AG04450 (cell line): ENCODE results near the gene MLIP. TPM values are rescaled to one million over a fixed set of nuclear protein-coding genes. Genes with fewer than 3 reads are reported as not detected.

Source experiments
- CTCF ChIA-PET: fragments of 300-600, 350-600 bp; formaldehyde crosslinking; extraction: SDS; loops from one replicate; lab custom pipeline; 2022; ENCODE audit warnings: antibody characterized with exemption, inconsistent platforms; lab: Charles Lee
- POLR2A ChIA-PET: fragments of 350-600 bp; formaldehyde crosslinking; extraction: SDS; loops from one replicate; lab custom pipeline; 2021; ENCODE audit warnings: antibody characterized with exemption, inconsistent platforms; lab: Yijun Ruan, JAX
- DNase-seq: peaks from one replicate; pipeline ENCODE4 v3.0.0-alpha.2; 2011; ENCODE audit warnings: low read depth, low spot score
- H3K27ac ChIP-seq: one replicate; pipeline ENCODE4 v1.5.1; 2012; ENCODE audit warnings: low read depth, low read length, control low read depth
- H3K27me3 ChIP-seq: one replicate; pipeline ENCODE4 v1.6.0; 2012; ENCODE audit warnings: low read length; ENCODE audit not compliant: control insufficient read depth, insufficient read depth
- H3K4me3 ChIP-seq: 2 replicates; pipeline ENCODE4 v1.5.1; 2011; ENCODE audit warnings: mild to moderate bottlenecking, low read depth, low read length, control low read depth
- H3K9me3 ChIP-seq: 2 replicates; pipeline ENCODE4 v1.5.1; 2012; ENCODE audit warnings: low read length; ENCODE audit not compliant: control insufficient read depth, insufficient read depth
- polyA plus RNA-seq: library from polyadenylated mRNA; depleted of rRNA; stranded (reverse); fragments of >200 nt; gene quantifications from 2 replicates; pipeline ENCODE4 v1.2.3, GENCODE V29; 2011
- TF ChIP-seq, protein P1 (sequence below): IDR thresholded peaks from 2 replicates; pipeline ENCODE4 v1.5.1; 2011; ENCODE audit warnings: low read depth, low read length, control low read depth, inconsistent platforms

MLIP gene
- polyA plus RNA-seq, 1 experiment, result not detected

DNA sequence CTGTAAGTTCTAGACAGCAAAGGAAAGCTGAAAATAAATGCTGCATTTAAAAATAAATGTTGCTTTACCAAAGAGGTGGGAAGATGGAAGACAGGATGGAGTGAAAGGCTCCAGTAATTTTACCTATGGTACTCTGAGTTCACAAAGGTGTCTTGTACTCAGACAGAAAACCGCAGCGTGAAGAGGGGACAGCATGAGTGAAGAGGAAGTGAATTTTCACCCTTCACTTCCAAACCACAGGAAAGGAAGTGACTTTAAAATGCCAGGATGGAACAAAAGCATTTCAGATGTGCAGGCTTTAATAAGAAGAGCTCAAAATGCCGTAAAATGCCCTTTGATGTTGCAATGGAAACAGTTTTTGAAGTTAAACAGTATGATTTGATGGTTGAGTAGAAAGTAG, 105.8 kb downstream of the MLIP start:
- DNase-seq, result no peak
- Histone ChIP-seq H3K27ac (no peak overlapping the region), H3K4me3 (no peak overlapping the region), H3K27me3 (no peaks in the 10 kb centered on the region), H3K9me3 (no peaks in the 10 kb centered on the region)
- ChIA-PET POLR2A (no interaction called here), CTCF (no interaction called here)
- TF ChIP-seq, protein P1, sequence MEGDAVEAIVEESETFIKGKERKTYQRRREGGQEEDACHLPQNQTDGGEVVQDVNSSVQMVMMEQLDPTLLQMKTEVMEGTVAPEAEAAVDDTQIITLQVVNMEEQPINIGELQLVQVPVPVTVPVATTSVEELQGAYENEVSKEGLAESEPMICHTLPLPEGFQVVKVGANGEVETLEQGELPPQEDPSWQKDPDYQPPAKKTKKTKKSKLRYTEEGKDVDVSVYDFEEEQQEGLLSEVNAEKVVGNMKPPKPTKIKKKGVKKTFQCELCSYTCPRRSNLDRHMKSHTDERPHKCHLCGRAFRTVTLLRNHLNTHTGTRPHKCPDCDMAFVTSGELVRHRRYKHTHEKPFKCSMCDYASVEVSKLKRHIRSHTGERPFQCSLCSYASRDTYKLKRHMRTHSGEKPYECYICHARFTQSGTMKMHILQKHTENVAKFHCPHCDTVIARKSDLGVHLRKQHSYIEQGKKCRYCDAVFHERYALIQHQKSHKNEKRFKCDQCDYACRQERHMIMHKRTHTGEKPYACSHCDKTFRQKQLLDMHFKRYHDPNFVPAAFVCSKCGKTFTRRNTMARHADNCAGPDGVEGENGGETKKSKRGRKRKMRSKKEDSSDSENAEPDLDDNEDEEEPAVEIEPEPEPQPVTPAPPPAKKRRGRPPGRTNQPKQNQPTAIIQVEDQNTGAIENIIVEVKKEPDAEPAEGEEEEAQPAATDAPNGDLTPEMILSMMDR, result no peak

DNA sequence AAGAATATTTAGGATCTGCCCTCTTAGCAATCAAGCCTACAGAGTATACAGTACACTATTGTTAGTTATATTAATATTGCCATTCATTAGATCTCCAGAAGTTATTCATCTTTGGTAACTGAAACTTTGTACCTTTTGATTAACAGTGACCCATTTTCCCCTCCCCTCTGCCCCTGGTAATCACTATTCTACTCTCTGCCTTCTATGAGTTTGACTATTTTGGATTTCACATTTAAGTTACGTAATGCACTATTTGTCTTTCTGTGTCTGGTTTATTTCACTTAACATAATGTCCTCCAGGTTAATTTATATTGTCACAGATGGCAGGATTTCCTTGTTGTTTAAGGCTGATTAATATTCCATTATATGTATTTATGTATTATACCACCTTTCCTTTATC, 111.0 kb downstream of the MLIP start:
- CTCF ChIA-PET, result no interaction called here
- no peak overlapping the region for H3K4me3 ChIP-seq
- no peak overlapping the region for H3K27ac ChIP-seq
- no peaks in the 10 kb centered on the region for H3K9me3 ChIP-seq
- POLR2A ChIA-PET, result no interaction called here
- H3K27me3 ChIP-seq, result no peaks in the 10 kb centered on the region
- DNase-seq, result no peak
- TF ChIP-seq, protein P1, result no peak

DNA sequence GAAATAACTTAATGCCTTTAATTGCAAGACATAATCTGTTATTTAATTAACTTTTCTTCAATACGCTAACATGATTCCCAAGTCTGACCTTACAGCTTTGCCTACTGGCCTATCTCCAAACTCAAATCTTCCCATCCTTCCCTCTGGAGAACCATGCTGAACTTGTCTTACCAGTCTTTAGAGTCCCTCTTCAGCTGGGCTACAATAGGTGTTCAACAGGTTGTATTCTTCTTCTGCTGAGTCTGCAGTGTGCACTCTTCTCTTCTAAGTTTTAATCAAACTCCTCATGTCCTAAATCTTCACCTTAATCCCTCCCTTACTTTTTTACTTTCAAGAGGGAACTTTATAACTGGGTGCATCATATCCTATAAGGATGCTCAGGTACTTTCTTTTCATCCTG, 121.5 kb downstream of the MLIP start:
- CTCF ChIA-PET, result no interaction called here
- no peak for DNase-seq
- TF ChIP-seq, protein P1, result no peak
- Histone ChIP-seq H3K27me3 (no peaks in the 10 kb centered on the region), H3K27ac (no peak overlapping the region), H3K4me3 (no peak overlapping the region), H3K9me3 (no peaks in the 10 kb centered on the region)
- POLR2A ChIA-PET, result no interaction called here

DNA sequence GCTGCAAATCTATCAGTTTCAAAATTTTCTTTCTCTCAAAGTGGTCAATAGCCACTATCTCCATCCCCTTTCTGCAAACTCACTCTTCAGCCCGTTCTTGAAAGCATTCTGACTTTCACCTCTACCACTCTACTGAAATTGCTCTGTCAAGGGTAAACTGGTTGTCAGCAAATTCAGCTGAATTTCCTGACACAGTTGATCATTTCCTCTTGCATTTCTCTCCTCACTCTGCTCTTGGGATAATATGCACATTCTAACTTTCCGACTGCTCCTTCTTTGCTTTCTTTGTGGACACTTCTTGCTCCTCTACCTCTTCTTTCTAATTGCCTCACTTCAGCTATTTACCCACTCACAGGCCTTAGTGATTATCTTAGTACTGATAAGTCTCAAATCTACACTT, 123.3 kb downstream of the MLIP start:
- H3K9me3 ChIP-seq, result no peaks in the 10 kb centered on the region
- no peaks in the 10 kb centered on the region for H3K27me3 ChIP-seq
- DNase-seq, result no peak
- no peak overlapping the region for H3K27ac ChIP-seq
- ChIA-PET POLR2A (no interaction called here), CTCF (interaction anchor here (0.8 kb wide), 1 partner anchor 10 kb away, joined by 5 read pairs; no protein-coding TSS in a partner anchor)
- TF ChIP-seq, protein P1, result no peak
- H3K4me3 ChIP-seq, result no peak overlapping the region

DNA sequence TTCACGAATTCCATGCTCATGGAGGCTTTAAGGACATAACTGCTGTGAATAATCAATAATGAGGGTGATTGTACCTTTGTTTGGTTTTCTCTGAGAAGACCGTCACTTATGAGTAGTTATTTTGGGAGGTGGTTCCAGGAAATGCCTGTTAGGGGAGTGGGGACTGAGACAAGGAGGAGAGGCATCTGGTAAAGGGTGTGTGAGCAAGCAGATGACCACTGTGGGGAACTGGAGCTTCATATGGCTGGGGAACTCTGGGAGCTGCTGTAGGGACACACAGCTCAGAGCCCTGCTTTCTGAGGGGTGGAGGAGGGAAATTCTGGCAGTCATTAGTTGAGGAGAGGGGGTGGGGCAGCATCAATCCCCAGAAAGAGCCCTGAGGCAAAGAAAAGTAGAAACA, 125.7 kb downstream of the MLIP start:
- POLR2A ChIA-PET, result no interaction called here
- CTCF ChIA-PET, result no interaction called here
- Histone ChIP-seq H3K9me3 (no peaks in the 10 kb centered on the region), H3K4me3 (no peak overlapping the region), H3K27ac (no peak overlapping the region), H3K27me3 (no peaks in the 10 kb centered on the region)
- DNase-seq, result no peak
- TF ChIP-seq, protein P1, result no peak
